NCI-H2081 treated with DMSO at 0.1 percent for 48 hours (cell line): Measurements from ENCODE around the gene MAN1B1.
"Not testable (repeated sequence)": the region's sequence is repeated elsewhere in the genome, so short reads cannot be mapped to it uniquely, and the experiment has no call there.

Experiments used
- DNase-seq: peaks from one replicate; lab custom pipeline; 2025; lab: John Stamatoyannopoulos, UW

Gene MAN1B1

DNA sequence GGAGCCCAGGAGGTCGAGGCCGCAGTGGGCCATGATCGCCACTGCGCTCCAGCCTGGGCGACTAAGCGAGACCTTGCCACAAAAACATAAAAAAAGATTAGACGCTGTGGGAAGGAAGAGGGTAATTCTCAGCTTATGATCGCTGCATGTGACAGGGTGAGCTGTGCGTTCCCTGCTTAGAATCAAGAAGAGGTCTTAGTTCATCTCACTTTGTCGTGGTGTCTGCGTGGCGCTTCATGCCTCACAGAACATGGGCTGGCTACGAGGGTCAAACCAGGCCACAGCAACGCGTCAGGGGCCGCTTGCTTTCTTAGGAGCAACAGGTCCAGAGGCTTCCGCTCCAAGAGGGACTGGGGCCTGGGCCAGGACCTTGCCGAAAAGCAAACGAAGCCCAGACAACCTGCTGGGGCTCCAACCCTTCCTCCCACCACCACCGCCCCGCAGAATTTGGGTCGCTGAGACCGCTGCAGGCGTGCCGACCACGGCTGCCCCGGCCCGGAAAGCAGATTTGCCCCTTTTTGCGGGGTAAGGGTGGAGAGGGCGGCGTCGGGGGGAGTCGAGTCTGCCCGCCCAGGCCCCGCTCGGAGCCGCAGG lies 42.2 kb downstream of the MAN1B1 start:
- DNase-seq: no peak

DNA sequence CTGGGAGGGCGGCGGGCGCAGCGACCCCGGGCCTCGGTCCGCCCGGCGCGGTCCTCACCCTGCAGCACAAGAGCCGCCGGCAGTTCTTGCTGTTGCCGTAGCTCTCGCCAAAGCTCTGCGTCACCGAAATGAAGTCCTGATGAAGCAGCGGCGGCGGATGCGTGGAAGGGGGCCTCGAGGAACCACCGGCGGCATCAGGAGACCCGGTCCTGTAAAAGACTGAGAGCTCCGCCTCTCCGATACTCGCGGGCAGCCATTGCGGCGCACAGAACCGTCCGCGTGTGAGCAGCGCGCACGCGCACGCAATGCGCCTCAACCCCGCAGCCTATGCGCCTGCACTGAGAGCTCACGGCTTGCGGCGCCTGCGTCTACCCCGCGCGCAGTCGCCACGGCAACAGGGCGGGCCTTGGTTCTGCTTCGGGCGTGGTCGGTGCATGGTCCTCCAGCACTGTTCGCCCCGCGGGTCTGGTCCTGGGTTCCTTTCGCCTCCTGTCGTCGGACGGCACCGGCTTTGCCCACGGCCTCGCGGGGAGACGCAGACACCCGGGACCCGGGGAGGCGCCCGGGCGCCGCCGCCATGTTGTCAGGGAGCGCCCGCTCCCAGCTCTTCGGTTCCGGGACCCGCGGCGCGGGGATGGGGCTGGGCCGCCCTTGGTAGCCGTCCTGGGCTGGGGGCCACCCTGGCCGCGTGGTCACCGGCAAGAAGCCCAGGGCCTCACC lies 42.8 kb downstream of the MAN1B1 start:
- DNase-seq: peak; percentile 64

DNA sequence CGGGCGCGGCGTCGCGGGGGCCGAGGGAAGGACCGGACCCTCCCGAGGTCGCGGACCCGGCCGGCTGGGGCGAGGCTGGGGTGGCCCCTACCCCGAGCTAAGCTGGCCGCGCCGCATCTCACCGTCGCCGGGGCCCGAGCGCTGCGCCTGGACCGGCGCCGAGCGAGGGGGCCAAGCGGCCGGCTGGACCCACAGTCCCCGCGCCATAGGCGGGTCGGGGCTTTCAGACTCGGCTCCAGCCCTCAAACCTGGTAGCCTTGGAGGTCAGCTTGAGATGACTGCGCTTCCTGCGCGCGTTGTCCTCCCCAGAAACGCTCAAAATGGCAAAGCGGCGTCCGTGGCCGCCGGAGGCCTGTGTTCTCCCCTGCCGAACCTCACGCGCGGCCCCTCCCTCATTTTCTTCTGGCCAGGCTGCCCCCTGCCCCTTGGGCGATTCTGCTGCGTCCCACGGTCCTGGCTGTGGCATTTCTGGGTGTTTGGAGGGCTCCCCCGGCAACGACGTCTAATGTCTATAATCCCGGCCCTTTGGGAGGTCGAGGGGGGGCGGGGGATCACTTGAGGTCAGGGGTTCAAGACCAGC lies 43.5 kb downstream of the MAN1B1 start:
- DNase-seq: no peak

DNA sequence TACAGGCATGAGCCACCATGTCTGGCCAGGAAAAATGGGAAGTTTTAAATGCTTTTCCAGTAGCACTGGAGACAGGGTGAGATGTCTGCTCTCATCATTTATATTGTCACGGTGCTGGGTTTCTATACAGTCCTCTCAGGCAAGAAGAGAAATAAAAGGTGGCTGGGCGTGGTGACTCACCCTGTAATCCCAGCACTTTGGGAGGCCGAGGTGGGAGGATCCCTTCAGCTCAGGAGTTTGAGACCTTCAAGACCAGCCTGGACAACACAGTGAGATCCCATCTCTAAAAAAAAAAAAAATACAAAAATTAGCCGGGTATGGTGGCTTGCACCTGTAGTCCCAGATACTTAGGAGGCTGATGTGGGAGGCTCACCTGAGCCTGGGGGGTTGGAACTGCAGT lies 47.4 kb downstream of the MAN1B1 start:
- DNase-seq: no peak

DNA sequence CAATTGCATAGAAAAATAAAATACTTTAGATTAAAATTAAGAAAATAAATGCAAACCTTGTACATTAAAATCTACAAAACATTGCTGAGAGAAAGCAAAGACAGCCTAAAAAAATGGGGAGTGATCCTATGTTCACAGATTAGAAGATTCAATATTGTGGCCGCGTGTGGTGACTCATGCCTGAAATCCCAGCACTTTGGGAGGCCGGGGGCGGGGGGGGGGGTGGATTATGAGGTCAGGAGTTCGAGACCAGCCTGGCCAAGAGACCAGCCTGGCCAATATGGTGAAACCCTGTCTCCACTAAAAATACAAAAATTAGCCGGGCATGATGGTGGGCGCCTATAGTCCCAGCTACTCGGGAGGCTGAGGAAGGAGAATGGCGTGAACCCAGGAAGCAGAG lies 48.4 kb downstream of the MAN1B1 start:
- DNase-seq: not testable (repeated sequence)

DNA sequence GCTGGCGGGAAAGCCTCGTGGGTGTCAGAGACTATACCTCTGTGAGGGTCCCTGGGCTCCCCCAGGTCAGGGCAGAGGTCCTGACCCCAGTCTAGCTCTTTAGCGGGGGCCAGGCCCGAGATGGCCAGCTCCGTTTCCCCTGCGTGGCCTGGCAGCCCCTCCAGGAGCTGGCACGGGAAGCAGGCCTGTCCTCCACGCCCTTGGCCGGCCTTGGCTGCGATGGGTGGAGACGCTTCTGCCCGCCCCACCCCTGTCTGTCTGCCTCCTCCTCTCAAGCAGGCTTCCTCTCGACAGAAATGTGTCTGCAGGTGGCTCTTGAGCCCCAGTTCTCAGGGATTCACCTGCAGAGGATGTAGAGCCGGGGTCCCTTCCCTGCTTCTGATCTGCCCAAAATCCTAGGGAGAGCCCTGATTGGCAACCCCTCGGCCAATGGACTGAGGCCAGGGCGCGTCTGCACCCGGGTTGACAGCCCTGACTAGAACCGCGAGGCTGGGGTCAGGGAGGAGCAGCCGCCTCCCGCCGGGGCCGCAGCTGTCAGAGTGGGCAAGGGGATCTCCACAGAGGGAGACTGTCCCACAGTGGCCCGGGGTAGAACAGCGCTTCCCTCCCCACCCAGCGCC lies 49.6 kb downstream of the MAN1B1 start:
- no peak for DNase-seq

DNA sequence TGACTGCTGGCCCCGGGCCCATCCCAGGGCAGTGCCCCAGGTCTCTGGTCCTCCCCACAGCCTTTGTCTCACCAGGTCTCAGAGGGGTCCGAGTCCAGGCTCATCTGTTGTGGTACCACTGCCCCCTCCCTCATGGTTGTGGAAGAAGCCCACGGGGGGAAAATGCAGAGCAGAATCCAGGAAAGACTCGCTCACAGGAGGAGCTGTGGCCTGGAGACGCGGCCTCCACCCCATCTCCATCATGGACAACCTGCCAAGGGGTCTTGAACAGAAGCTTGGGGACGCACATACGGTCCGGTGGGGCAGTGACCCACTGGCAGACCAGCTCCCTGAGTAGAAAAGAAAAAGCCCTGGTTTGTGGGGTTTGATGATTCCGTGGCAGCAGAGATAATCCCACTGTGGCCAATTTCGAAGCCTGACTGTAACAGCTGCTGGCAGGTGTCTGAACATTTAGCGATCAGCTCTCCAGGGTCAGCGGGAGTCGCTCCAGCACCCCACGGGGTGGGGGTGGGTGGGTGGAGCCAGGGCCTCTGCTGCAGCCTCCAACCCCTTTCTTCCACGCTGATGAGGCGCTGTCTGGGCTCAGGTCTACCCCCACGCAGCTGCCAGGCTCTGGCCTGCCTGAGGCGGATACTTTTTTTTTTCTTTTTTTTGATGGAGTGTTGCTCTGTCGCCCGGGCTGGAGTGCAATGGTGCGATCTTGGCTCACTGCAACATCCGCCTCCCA lies 50.3 kb downstream of the MAN1B1 start:
- DNase-seq: no peak

DNA sequence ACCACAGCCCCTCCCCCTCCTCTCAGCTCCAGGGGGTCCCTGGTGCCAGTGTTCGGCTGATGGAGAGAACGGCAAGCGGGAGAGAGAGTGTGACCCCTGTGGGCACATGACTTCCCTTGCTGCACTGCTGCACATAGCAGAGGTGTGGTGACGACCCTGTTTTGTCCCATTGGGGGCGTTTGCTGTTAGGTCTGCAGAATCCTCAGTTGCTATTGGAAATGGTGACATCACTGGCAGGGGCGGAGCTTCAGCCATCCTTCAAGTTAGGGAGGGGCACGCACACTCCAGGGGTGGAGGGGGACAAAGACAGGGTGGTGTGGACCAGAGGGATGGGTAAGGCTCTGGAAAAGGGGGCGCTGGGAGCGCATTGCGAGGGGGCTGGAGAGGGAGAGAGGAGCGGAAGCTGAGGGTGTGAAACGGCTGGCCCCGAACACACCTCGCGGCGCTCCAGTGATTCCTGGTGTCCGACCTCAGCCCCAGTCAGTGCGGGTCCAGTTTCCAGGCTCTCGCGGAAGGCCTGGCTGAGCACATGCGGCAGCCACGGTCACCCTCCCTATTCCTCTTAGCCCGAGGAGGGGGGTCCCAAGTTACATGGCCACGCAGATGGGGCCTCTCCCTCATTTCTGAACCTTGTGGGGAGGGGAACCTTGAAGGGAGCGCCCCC lies 51.4 kb downstream of the MAN1B1 start:
- no peak for DNase-seq

DNA sequence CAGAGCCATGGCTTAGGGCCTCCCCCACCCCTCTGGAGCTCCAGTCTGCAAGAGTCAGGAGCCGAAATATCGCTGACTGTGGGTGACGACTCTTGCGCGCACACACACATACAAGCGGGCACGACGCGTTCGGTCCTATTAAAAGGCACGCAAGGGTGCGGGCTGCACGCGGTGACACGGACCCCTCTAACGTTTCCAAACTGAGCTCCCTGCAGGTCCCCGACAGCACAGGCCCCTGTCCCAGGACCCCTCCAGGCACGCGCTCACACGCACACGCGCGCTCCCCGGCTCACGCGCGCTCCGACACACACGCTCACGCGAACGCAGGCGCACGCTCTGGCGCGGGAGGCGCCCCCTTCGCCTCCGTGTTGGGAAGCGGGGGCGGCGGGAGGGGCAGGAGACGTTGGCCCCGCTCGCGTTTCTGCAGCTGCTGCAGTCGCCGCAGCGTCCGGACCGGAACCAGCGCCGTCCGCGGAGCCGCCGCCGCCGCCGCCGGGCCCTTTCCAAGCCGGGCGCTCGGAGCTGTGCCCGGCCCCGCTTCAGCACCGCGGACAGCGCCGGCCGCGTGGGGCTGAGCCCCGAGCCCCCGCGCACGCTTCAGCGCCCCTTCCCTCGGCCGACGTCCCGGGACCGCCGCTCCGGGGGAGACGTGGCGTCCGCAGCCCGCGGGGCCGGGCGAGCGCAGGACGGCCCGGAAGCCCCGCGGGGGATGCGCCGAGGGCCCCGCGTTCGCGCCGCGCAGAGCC lies 52.1 kb downstream of the MAN1B1 start, which contains the start of gene GRIN1:
Gene GRIN1, plus strand, starts transcription at position 433 of the 746 bp plus-strand sequence. CDS start 333 bp downstream, outside the sequence.
- DNase-seq: no peak

DNA sequence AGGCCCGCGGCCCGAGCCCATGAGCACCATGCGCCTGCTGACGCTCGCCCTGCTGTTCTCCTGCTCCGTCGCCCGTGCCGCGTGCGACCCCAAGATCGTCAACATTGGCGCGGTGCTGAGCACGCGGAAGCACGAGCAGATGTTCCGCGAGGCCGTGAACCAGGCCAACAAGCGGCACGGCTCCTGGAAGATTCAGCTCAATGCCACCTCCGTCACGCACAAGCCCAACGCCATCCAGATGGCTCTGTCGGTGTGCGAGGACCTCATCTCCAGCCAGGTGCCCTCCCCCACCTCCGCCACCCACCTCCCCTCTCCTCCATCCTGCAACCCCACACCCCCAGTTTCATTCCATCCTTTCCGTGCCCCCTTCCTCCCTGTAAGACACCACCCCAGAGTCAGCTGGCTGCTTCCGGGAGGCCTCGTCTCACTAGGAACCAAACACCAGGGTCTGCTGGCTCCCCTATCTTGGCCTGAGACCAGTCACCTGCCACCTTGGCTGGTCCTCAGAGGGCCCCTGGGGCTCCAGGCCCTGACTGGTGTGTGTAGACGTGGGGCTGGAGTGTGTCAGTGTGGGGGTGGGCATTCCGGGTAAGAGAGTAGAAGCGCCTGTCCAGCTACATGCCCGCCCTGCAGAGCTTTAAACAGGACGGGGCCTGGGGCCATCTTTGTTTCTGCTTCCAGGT lies 52.8 kb downstream of the MAN1B1 start:
- no peak for DNase-seq

DNA sequence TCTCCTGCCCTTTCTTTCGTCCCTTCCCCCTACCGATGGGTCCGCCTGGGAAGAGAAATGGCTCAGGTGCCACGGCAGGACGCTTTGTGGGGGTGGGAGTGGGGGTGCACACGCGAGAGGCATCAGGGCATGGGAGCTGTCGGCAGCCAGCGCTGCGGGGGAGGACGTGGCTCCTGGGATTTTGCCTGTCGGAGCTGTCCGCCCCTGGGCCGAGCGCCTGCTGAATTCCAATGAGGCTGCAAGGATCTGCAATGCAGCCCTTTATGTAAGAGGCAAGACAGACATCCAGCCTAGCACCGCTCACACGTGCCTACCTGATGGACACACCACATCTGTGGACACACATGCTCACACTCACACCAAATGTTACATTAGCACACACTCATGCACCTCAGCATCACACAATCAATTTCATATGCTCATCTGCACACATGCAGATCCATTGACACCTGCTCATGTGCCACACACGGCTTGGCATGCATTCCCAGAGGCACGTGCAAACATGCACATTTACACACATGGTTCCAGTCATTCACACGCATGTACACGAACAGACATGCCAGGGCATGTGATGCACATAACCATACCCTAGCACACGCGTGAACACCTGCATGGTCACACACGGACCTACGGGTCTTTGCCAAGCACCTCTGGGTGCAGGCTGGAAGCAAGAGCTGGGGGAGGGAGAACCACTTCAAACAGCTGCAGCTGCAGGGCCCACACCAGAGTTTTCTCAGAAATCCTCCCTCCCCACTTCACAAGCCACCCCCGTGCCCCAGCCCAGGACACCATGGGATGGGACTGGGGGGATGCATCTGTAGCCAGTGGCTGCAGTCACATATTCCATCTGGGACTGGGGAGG lies 53.6 kb downstream of the MAN1B1 start:
- DNase-seq: no peak

DNA sequence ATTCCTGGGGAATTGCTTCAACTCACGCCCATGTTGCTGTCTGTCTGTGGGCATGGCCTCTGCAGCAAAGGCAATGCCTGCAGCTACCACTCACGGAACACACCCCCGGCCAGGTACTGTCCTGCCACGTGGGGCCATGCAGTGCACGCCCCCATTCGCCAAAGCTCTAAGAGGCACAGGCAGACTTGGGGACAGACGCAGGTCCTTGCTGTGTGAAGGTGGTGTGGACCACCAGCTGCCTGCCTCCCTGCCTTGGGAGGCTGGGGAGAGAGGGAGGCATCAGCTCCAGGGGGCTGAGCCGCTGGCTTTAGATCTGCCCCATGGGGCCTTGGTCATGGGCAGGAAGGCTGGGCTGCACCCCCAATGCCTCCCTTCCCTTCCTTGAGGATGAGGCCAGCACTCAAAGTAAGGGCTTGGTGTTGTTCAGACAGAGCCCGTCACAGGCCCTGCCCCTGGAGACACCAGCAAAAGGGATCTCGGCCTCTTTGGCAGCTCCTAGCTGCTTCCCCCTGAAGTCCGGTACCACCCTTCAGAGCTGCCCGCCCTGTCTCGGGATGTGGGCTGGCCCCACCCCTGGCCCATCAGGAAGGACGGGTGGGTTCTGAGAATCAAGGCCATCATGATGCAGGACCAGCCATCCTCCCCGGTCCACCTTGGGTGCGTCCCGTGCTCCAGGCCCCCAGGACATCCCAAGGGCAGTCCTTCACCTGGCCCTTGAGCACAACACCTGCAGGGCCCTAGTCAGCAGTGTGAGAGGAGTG lies 54.4 kb downstream of the MAN1B1 start:
- DNase-seq: no peak

DNA sequence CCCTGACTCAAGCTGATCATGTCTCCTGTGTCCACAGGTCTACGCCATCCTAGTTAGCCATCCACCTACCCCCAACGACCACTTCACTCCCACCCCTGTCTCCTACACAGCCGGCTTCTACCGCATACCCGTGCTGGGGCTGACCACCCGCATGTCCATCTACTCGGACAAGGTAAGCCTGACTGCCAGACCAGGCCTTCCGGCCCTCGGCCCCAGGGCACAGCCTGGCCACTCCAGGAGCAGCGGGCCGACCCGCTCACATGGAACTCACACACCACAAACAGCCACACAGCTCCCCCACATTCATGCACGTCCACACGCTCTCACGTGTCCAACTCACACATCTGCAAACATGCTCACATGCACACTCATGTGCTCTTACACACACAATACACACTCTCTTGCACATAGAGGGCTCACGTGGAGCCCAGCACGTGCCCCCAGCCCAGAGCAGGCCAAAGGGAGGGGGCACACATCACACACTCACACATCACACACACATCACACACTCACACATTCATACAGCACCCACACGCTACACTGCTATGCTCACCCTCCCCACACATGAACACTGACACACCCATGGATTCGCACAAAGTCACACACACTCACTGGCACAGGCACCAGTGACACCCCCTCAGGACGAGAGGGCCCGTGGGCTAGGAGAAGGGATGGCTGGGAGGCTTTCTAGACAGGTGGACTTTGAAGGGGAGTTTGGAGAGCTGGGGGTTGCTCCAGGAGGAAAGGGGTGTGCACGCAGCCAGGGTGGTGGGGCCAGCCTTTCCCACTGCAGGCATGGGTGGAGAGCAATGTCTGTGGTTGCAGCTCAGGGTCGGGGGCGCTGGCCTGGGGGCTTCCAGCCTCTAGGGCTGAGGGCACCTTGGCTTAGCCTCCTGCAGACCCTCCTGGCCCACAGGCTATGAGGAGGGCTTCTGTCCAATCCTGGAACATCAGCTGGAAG lies 55.5 kb downstream of the MAN1B1 start:
- DNase-seq: no peak

DNA sequence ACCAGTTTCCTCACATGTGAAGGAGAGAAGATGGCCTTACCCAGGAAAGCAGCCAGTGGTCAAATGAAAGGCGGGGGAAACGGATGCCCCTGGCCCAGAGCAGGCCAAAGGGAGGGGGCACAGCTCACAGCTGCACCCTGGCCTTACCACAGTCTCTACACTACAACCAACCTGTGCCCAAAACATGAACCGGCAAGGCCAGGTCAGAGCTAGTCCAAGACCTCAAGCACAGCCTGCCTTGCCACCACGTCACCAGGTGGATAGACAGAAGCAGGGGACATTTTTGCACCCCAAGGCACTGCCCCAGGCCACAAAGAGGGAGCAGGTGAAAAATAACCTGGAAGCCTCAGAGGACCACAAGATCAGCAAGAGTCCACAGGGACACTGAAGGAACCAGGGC lies 56.7 kb downstream of the MAN1B1 start:
- DNase-seq: no peak

DNA sequence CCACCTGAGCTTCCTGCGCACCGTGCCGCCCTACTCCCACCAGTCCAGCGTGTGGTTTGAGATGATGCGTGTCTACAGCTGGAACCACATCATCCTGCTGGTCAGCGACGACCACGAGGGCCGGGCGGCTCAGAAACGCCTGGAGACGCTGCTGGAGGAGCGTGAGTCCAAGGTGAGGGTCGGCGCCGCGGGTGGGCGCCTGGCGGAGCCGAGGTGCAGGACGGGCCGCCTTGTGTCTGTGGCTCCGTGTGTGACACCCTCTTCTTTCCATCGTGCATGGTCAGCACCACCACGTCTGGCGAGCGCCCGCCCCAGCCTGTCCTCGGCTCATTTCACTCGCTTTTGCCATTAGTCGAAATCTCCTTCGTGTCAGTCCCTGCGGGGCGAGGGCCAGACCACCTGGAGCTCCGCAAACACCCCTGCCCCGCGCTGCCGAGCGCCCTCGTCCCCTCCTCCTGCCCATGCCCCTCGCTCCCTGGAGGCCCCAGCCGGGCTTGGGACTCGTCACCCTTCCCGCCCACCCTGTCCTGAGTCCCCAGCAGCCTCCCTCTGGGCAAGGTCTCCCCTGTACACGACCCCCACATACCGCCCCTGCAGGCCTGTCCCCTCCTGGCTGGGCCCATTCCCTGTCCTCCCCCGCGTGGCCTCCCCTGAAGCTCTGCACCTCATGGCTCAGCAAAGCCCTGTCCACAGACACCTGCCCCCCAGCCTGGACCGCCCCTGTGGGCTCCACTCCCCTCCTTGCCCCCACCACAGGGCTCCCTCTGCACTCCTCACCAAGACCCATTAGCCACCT lies 59.1 kb downstream of the MAN1B1 start:
- no peak for DNase-seq

DNA sequence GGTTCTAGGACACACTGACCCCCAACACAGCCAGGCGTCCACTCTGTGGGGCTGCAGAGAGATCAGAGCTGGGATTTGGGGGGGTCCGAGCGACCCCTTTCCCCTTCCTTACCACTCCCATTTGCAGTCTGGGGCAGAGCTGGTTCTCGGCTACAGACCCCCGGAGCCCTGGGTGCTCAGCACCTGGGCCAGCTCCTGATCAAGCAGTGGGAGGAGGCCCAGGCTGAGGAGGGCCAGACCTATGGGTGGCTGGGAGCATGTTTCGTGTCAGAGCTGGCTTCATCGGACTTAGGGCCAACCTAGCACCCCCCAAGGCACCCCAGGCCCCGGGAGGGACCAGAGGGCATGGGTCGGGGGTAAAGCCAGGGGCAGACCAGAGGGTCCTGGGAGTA lies 59.7 kb downstream of the MAN1B1 start:
- no peak for DNase-seq
